ENCODE measurements around the gene OAT. TPM values are rescaled to one million over a fixed set of nuclear protein-coding genes. Genes with fewer than 3 reads are reported as not detected.

The OAT gene
- total RNA-seq, 2 experiments from 2014 or later: 36.5 to 39.6 TPM

DNA sequence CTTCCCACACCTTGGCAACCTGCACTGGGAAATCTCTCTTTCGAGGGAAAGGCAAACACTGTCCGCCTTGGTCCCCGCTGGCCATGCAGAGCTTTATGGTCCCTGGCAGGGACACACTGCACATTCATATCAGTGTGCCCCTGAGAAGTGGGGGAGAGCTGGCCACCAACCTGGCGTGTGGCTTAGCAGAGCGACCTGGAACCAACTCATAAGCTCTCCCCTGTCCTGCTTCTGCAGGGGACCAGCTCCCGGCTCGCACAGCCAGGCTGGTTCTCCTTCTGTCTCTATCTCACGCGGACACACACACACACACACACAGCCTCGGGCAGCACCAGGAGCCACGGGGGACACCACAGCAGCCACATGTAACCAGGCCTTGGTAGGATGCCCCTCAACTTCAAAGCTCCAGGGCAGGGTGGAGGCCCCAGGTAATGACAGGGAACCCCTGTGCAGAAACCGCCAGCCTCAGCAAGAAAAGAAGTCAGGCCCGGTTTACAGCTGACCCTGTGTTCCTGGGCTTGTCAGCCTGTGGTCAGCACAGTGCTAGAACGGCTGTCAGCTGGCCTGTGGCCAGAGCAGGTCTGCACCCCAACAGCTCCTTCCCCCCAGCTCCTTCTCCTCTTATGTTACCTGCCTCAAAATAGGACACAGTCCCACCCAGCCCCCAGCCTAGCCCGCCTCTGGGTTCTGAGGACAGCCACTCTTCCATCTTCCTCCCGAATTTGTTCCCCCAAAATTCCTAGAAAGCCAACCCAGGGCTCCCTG is 69.3 kb downstream of the OAT start:
- Mint-ChIP-seq H3K4me1 (peaks cover 3% of the 10 kb centered on the region), H3K27ac (no peak overlapping the region), H3K9me3 (ENCODE audit: low read depth) (no peaks in the 10 kb centered on the region), H3K27me3 (no peaks in the 10 kb centered on the region), H3K4me3 (no peak overlapping the region), H3K36me3 (ENCODE audit: low read depth) (no peaks in the 10 kb centered on the region)
- ATAC-seq: no peak
- CTCF ChIA-PET: interaction anchor here (0.6 kb wide), 1 partner anchor 8 kb away, joined by 4 read pairs; no protein-coding TSS in a partner anchor
- DNase-seq: no peak
- intact Hi-C loops (cut with DNase I, micrococcal nuclease): no loop called here
- POLR2A ChIA-PET: no interaction called here

DNA sequence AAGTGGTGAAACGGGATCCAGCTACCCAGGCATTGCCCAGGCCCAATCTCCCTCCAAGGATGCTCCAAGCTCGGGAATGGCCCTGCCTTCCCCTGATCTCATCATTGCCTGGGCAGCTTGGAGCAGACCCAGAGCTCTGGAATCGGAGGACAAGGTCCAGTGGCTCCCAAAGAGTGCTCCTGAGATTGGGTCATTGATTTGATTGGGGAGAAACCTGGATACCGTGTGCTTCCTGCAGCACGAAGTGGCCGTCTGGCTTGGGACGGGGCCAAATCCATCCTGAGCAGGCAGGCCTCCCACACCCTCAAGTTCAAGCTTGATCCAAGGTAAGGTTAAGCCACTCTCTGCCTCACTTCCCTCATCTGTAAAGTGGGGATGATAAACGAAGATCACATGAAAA is 69.9 kb downstream of the OAT start:
- H3K4me1 Mint-ChIP-seq: no peaks in the 10 kb centered on the region
- no peak overlapping the region for H3K4me3 Mint-ChIP-seq
- no peaks in the 10 kb centered on the region for H3K9me3 Mint-ChIP-seq (ENCODE audit: low read depth)
- ATAC-seq (no peak), DNase-seq (no peak)
- no peak overlapping the region for H3K27ac Mint-ChIP-seq
- CTCF ChIA-PET: interaction anchor here (0.6 to 0.8 kb wide), 2 partner anchors 9 to 355 kb away, joined by 3 to 4 read pairs; no protein-coding TSS in a partner anchor
- POLR2A ChIA-PET: no interaction called here
- H3K36me3 Mint-ChIP-seq (ENCODE audit: low read depth): no peaks in the 10 kb centered on the region
- intact Hi-C loops (cut with DNase I, micrococcal nuclease): no loop called here
- H3K27me3 Mint-ChIP-seq: no peaks in the 10 kb centered on the region

DNA sequence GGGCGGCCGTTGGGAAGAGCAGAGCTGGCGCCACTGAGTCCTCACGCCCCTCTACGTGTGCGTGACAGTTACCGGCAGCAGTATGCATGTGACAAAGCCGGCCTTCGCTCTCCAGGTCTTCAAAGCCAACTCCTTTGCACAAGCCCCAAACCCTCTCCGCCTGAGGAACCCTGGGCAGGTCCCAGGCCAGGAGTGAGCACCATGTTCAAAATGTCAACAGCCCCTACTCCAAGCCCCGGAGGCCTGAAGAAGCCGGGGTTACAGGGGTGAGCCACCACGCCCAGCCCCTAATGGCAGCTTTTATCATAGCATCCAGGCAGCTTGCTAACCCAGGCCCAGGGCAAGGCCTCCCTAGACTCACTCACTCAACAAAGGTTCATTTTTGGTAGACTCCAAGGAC is 70.8 kb downstream of the OAT start:
- H3K27me3 Mint-ChIP-seq: no peaks in the 10 kb centered on the region
- H3K36me3 Mint-ChIP-seq (ENCODE audit: low read depth): no peaks in the 10 kb centered on the region
- POLR2A ChIA-PET: no interaction called here
- H3K27ac Mint-ChIP-seq: no peak overlapping the region
- CTCF ChIA-PET: interaction anchor here (0.5 to 0.8 kb wide), 2 partner anchors 41 to 354 kb away, joined by 3 read pairs; no protein-coding TSS in a partner anchor
- no peaks in the 10 kb centered on the region for H3K4me1 Mint-ChIP-seq
- no peaks in the 10 kb centered on the region for H3K9me3 Mint-ChIP-seq (ENCODE audit: low read depth)
- no peak overlapping the region for H3K4me3 Mint-ChIP-seq
- no peak for DNase-seq
- no peak for ATAC-seq
- intact Hi-C loops (cut with DNase I, micrococcal nuclease): no loop called here

Other genes with a start within 250 kb of the OAT start
- gene NKX1-2, start 31.1 kb upstream of the OAT start, total RNA-seq: not detected
- 10 to 100 TPM; 11.5 to 14.0 TPM for gene LHPP, start 42.9 kb upstream of the OAT start, total RNA-seq